HepG2 (cell line): ENCODE data around the gene PAK2. TPM values are rescaled to one million over a fixed set of nuclear protein-coding genes. Genes with fewer than 3 reads are reported as not detected.

ENCODE experiments used
- ELF3 ChIP-seq: IDR thresholded peaks from 2 replicates; pipeline ENCODE4 v1.6.1; 2016; ENCODE audit warnings: missing genetic modification reagents, missing compliant biosample characterization
- EZH2 ChIP-seq: conservative IDR thresholded peaks from 2 replicates; pipeline ENCODE4 v1.6.1; 2012; ENCODE audit warnings: mild to moderate bottlenecking, low read depth, low read length, moderate library complexity
- HNRNPUL1 ChIP-seq: fragments of 200-400 bp; formaldehyde crosslinking; IDR thresholded peaks from 2 replicates; pipeline ENCODE4 v1.6.1; 2017; ENCODE audit warnings: low read depth, mild to moderate bottlenecking, low read length, moderate library complexity
- NR2F2 ChIP-seq: IDR thresholded peaks from 2 replicates; pipeline ENCODE4 v1.6.1; 2012; ENCODE audit warnings: low read depth, inconsistent platforms, borderline replicate concordance
- RARA ChIP-seq: IDR thresholded peaks from 2 replicates; pipeline ENCODE4 v1.6.1; 2016; ENCODE audit warnings: missing genetic modification reagents, missing compliant biosample characterization
- RBAK ChIP-seq: sonication (generic); formaldehyde crosslinking; IDR thresholded peaks from 2 replicates; pipeline ENCODE4 v1.5.1; 2020; ENCODE audit warnings: mild to moderate bottlenecking, missing genetic modification reagents
- RFX1 ChIP-seq: fragments of 450-650 bp; IDR thresholded peaks from 2 replicates; pipeline ENCODE4 v1.6.1; 2017
- SMAD3 ChIP-seq: sonication (generic); formaldehyde crosslinking; IDR thresholded peaks from 2 replicates; pipeline ENCODE4 v1.4.0; 2020; ENCODE audit warnings: missing genetic modification reagents
- TEAD2 ChIP-seq: sonication (generic); formaldehyde crosslinking; IDR thresholded peaks from 2 replicates; pipeline ENCODE4 v1.9.0; 2021; ENCODE audit warnings: missing genetic modification reagents
- ZFP36L2 ChIP-seq: sonication (generic); formaldehyde crosslinking; IDR thresholded peaks from 2 replicates; pipeline ENCODE4 v1.4.0; 2020; ENCODE audit warnings: missing genetic modification reagents
- ZNF180 ChIP-seq: sonication (generic); formaldehyde crosslinking; IDR thresholded peaks from 2 replicates; pipeline ENCODE4 v1.4.0; 2020; ENCODE audit warnings: low read depth, missing genetic modification reagents, borderline replicate concordance
- ZNF235 ChIP-seq: sonication (generic); formaldehyde crosslinking; IDR thresholded peaks from 2 replicates; pipeline ENCODE4 v1.8.1; 2023; ENCODE audit warnings: mild to moderate bottlenecking, missing genetic modification reagents, borderline replicate concordance
- ZNF430 ChIP-seq: sonication (generic); formaldehyde crosslinking; IDR thresholded peaks from 2 replicates; pipeline ENCODE4 v1.9.0; 2021; ENCODE audit warnings: mild to moderate bottlenecking, missing genetic modification reagents
- ZNF552 ChIP-seq: sonication (generic); formaldehyde crosslinking; IDR thresholded peaks from 2 replicates; pipeline ENCODE4 v1.9.0; 2022; ENCODE audit warnings: missing genetic modification reagents, mild to moderate bottlenecking, borderline replicate concordance
- ZNF557 ChIP-seq: sonication (generic); formaldehyde crosslinking; IDR thresholded peaks from 2 replicates; pipeline ENCODE4 v1.4.0; 2020; ENCODE audit warnings: missing genetic modification reagents
- ZNF576 ChIP-seq: sonication (generic); formaldehyde crosslinking; IDR thresholded peaks from 2 replicates; pipeline ENCODE4 v1.4.0; 2020; ENCODE audit warnings: mild to moderate bottlenecking, missing genetic modification reagents
- ZNF609 ChIP-seq: sonication (generic); formaldehyde crosslinking; IDR thresholded peaks from 2 replicates; pipeline ENCODE4 v1.4.0; 2020; ENCODE audit warnings: mild to moderate bottlenecking, missing genetic modification reagents, borderline replicate concordance
- ZNF782 ChIP-seq: sonication (generic); formaldehyde crosslinking; IDR thresholded peaks from 2 replicates; pipeline ENCODE4 v1.4.0; 2020; ENCODE audit warnings: missing genetic modification reagents, mild to moderate bottlenecking, borderline replicate concordance
- polyA plus RNA-seq, 8 experiments: library from polyadenylated mRNA; depleted of rRNA in 3 of 8; stranded (reverse) in 7 of 8; unstranded in 1 of 8; fragments of >200 nt; fragmentation: Illumina TruSeq in 4 of 8; extraction: Trizol in 4 of 8; gene quantifications; 2 replicates each; pipeline versions ENCODE4 v1.2.1 to v1.2.3, GENCODE V29; 2011 to 2016; ENCODE audit warnings: low read depth in 4 of 8, missing spikeins in 1 of 8, mixed read lengths in 1 of 8; ENCODE audit not compliant: insufficient read depth in 1 of 8
- total RNA-seq, 5 experiments: library from RNA; depleted of rRNA; stranded (reverse); fragments of >200 nt; fragmentation: Illumina TruSeq; extraction: Trizol; gene quantifications; 2 replicates each; pipeline ENCODE4 v1.2.3, GENCODE V29; 2016; ENCODE audit warnings: low read depth in 1 of 5
- TF ChIP-seq, protein P1 (sequence below): sonication (generic); formaldehyde crosslinking; IDR thresholded peaks from 2 replicates; pipeline ENCODE4 v1.4.0; 2020; ENCODE audit warnings: mild to moderate bottlenecking, missing genetic modification reagents
- TF ChIP-seq, protein P2 (sequence below): sonication (generic); formaldehyde crosslinking; conservative IDR thresholded peaks from 2 replicates; pipeline ENCODE4 v1.4.0; 2020; ENCODE audit warnings: missing genetic modification reagents
- TF ChIP-seq, protein P3 (sequence below): conservative IDR thresholded peaks from 2 replicates; pipeline ENCODE4 v1.6.1; 2018; ENCODE audit warnings: missing genetic modification reagents

The PAK2 gene
- total and polyA plus RNA-seq, 2 of the 13 experiments (the other 11 are each of a cell fraction or from before 2014, with no cell fraction given): 23.0 to 24.7 TPM

- TF ChIP-seq, protein P1, sequence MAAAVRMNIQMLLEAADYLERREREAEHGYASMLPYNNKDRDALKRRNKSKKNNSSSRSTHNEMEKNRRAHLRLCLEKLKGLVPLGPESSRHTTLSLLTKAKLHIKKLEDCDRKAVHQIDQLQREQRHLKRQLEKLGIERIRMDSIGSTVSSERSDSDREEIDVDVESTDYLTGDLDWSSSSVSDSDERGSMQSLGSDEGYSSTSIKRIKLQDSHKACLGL: no peak
- TF ChIP-seq RARA (CRISPR knock-in tag) (0 out of 2 replicates have a peak, but pooled peaks have one; percentile 25), NR2F2 (no peak), RBAK (no peak), ZNF180 (CRISPR knock-in tag) (no peak), SMAD3 (CRISPR knock-in tag) (0 out of 2 replicates have a peak, but pooled peaks have one; percentile 21), ELF3 (CRISPR knock-in tag) (peak; percentile 50; the same call in 1 of the 2 replicates), ZNF235 (no peak), ZFP36L2 (CRISPR knock-in tag) (no peak), ZNF782 (CRISPR knock-in tag) (peak; percentile 46; the same call in 1 of the 2 replicates), HNRNPUL1 (no peak), ZNF430 (no peak; the same call in 1 of the 2 replicates), ZNF557 (no peak), ZNF552 (CRISPR knock-in tag) (no peak), TEAD2 (CRISPR knock-in tag) (no peak), ZNF609 (CRISPR knock-in tag) (peak; percentile 17; the same call in 1 of the 2 replicates), ZNF576 (CRISPR knock-in tag) (no peak), EZH2 (no peak), RFX1 (no peak)
- TF ChIP-seq, protein P2, sequence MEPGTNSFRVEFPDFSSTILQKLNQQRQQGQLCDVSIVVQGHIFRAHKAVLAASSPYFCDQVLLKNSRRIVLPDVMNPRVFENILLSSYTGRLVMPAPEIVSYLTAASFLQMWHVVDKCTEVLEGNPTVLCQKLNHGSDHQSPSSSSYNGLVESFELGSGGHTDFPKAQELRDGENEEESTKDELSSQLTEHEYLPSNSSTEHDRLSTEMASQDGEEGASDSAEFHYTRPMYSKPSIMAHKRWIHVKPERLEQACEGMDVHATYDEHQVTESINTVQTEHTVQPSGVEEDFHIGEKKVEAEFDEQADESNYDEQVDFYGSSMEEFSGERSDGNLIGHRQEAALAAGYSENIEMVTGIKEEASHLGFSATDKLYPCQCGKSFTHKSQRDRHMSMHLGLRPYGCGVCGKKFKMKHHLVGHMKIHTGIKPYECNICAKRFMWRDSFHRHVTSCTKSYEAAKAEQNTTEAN (CRISPR knock-in tag): 0 out of 2 replicates have a peak, but pooled peaks have one; percentile 61
- TF ChIP-seq, protein P3, sequence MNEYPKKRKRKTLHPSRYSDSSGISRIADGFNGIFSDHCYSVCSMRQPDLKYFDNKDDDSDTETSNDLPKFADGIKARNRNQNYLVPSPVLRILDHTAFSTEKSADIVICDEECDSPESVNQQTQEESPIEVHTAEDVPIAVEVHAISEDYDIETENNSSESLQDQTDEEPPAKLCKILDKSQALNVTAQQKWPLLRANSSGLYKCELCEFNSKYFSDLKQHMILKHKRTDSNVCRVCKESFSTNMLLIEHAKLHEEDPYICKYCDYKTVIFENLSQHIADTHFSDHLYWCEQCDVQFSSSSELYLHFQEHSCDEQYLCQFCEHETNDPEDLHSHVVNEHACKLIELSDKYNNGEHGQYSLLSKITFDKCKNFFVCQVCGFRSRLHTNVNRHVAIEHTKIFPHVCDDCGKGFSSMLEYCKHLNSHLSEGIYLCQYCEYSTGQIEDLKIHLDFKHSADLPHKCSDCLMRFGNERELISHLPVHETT: peak; percentile 96
Measured at GRCh38 chr3:196739671-196740480, at the start of gene PAK2 (continued).
